ENCODE results near the gene PCSK7. TPM values are rescaled to one million over a fixed set of nuclear protein-coding genes. Genes with fewer than 3 reads are reported as not detected.
"Not testable (repeated sequence)": the region's sequence is repeated elsewhere in the genome, so short reads cannot be mapped to it uniquely, and the experiment has no call there.

PCSK7 gene
- total RNA-seq, result 100 to 1,000 TPM; 136 to 244 (median 171) TPM

- Histone ChIP-seq H3K36me3 (peaks cover 0 to 35% (median 0%) of the 10 kb centered on the region in 3 donors), H3K27ac (peak within 1 kb of the TSS; percentile 95 to 99 (median 96)), H3K4me1 (peaks cover 0 to 24% (median 11%) of the 10 kb centered on the region in 4 donors), H3K4me3 (peak within 1 kb of the TSS; percentile 81 to 98 (median 94)), H3K27me3 (no peaks in the 10 kb centered on the region), H3K9me3 (no peaks in the 10 kb centered on the region)
- DNase-seq, result peak in 2 of 3 donors; percentile 83 to 90
- TF ChIP-seq, protein P1, sequence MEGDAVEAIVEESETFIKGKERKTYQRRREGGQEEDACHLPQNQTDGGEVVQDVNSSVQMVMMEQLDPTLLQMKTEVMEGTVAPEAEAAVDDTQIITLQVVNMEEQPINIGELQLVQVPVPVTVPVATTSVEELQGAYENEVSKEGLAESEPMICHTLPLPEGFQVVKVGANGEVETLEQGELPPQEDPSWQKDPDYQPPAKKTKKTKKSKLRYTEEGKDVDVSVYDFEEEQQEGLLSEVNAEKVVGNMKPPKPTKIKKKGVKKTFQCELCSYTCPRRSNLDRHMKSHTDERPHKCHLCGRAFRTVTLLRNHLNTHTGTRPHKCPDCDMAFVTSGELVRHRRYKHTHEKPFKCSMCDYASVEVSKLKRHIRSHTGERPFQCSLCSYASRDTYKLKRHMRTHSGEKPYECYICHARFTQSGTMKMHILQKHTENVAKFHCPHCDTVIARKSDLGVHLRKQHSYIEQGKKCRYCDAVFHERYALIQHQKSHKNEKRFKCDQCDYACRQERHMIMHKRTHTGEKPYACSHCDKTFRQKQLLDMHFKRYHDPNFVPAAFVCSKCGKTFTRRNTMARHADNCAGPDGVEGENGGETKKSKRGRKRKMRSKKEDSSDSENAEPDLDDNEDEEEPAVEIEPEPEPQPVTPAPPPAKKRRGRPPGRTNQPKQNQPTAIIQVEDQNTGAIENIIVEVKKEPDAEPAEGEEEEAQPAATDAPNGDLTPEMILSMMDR (IDR thresholded peaks at IDR 0.05), result no peak
- TF ChIP-seq POLR2A (IDR thresholded peaks at IDR 0.05), result no peak
These were observed at the start of gene PCSK7 for GRCh38 chr11:117231842-117232091. PCSK7 (minus strand) TSS chr11:117232073; CDS start chr11:117229844, 2,229 bp downstream.

DNA sequence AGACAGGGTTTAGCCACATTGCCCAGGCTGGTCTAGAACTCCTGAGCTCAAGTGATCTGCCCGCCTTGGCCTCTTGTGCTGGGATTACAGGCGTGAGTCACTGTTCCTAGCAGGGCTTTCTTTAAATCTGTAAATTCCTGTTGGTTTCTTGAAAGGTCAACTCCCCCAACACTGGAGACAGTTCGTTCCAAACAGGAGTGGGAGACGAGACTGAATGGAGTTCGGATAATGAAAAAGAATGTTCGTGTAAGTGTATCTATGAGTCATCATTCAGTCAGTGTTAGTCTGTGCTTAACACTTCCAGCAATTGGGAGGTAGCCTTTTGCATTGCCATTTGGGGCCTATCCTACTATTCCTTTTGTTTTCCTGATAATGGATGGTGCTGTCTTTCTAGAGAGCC is 49.3 kb upstream of the PCSK7 start:
- DNase-seq, result no peak
- TF ChIP-seq POLR2A (IDR thresholded peaks at IDR 0.05), result no peak
- TF ChIP-seq, protein P1 (IDR thresholded peaks at IDR 0.05), result no peak
- Histone ChIP-seq H3K36me3 (peaks cover 0 to 53% (median 0%) of the 10 kb centered on the region in 3 donors), H3K9me3 (no peaks in the 10 kb centered on the region), H3K27ac (no peak overlapping the region), H3K4me3 (no peak overlapping the region), H3K4me1 (no peaks in the 10 kb centered on the region), H3K27me3 (no peaks in the 10 kb centered on the region)

DNA sequence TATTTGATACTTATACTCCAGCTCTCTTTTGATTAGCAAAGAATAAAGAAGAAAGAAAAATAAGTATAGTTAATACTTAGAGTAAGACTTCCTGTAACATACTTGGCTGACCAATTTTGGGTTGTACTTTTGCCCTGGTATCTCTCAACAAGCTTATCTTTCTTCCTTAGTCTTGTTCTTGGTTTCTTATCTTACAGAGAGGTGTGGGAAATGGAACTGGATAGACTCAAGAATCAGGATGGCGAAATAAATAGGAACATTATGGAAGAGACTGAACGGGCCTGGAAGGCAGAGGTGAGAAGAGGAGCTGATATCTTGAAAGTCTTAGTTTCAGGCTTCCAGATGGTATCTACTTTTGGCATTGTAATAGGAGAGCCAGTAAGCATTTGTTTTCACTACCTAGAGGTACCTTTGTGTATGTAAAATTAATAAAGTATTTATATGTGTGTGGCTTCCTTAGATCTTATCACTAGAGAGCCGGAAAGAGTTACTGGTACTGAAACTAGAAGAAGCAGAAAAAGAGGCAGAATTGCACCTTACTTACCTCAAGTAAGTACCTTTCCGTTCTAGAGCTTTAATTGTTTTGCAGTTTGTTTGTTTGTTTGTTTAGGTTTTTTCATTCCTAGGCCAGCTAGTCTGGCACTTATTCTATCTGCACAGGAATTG is 48.0 kb upstream of the PCSK7 start:
- DNase-seq, result no peak
- Histone ChIP-seq H3K27ac (peak overlapping the region in 1 of 4 donors; percentile 24), H3K36me3 (peaks cover 0 to 48% (median 0%) of the 10 kb centered on the region in 3 donors), H3K9me3 (no peaks in the 10 kb centered on the region), H3K4me3 (no peak overlapping the region), H3K4me1 (no peaks in the 10 kb centered on the region), H3K27me3 (no peaks in the 10 kb centered on the region)
- TF ChIP-seq, protein P1 (IDR thresholded peaks at IDR 0.05), result no peak
- no peak for TF ChIP-seq POLR2A (IDR thresholded peaks at IDR 0.05)

DNA sequence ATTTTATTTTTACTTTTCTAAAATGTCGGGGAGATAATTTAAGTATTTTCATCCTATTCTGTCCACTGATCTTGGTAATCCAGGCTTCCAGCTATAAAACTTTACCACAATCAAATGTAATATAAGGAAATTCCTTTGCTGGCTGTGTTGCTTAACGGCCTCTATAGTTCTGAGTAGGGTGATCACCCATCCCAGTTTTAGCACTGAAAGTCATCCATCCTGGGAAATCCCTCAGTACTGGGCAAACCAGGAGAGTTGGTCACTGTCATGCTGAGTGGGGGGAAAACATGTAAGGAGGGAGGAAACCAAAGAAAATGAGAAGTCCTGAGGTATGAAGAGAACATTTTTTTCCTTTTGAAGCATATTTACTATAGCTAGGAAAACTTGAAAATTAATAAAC is 46.5 kb upstream of the PCSK7 start:
- H3K9me3 ChIP-seq, result no peaks in the 10 kb centered on the region
- peaks cover 0 to 33% (median 0%) of the 10 kb centered on the region in 3 donors for H3K36me3 ChIP-seq
- no peak for TF ChIP-seq POLR2A (IDR thresholded peaks at IDR 0.05)
- TF ChIP-seq, protein P1 (IDR thresholded peaks at IDR 0.05), result no peak
- H3K27me3 ChIP-seq, result no peaks in the 10 kb centered on the region
- H3K4me3 ChIP-seq, result no peak overlapping the region
- no peak overlapping the region for H3K27ac ChIP-seq
- DNase-seq, result no peak
- H3K4me1 ChIP-seq, result no peaks in the 10 kb centered on the region

DNA sequence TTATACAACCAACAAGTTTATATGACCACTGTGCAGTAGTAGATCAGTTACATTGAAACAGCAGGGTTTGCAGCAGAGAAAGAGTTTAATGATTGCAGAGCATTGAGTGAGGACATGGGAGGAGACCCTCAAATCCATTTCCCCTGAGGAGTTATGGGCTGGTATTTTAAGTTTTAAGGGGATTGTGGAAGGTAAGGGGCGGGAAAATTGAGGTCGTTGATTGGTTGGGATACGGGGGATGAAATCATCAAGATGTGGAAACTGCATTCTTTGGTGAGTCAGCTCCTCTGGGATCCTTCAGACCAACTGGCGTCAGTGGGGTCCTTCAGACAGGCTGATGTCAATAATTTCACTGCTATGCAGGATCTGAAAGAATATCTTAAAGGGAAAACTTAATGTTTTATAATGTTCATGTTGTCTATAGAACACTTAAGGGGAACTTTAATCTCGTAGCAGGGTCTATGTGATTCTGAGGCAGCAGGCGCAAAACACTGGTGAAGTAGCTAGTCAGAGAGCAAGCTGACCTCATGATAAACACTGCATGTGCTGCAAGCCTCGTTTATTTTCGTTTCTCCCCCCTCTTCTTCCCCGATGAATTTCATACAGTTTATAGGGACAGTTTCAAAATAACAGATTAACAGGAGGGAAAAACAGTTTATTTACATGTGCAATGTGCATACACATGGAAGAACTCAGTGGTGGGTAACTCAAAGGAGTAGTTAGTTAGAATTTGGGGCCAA is 41.8 kb upstream of the PCSK7 start:
- H3K4me3 ChIP-seq, result no peak overlapping the region

GRCh38 chr11:117272175-117272574 is 40.3 kb upstream of the PCSK7 start:
- not testable (repeated sequence) for H3K4me1 ChIP-seq, H3K27me3 ChIP-seq, H3K36me3 ChIP-seq, H3K4me3 ChIP-seq, H3K27ac ChIP-seq, H3K9me3 ChIP-seq, DNase-seq

More for the DNA sequence above, 41.8 kb upstream of the PCSK7 start:
- no peak for TF ChIP-seq POLR2A (IDR thresholded peaks at IDR 0.05)
- TF ChIP-seq, protein P1 (IDR thresholded peaks at IDR 0.05), result no peak
- no peaks in the 10 kb centered on the region for H3K36me3 ChIP-seq
- no peak for DNase-seq
- H3K4me1 ChIP-seq, result no peaks in the 10 kb centered on the region
- no peaks in the 10 kb centered on the region for H3K27me3 ChIP-seq
- H3K27ac ChIP-seq, result no peak overlapping the region
- H3K9me3 ChIP-seq, result no peaks in the 10 kb centered on the region
